PC-9 (cell line): Measurements from ENCODE around the gene PDK4.
"Not testable (repeated sequence)": the region's sequence is repeated elsewhere in the genome, so short reads cannot be mapped to it uniquely, and the experiment has no call there.

Experiments used
- EZH2 ChIP-seq: fragments of 200-600 bp; sonication (generic); IDR thresholded peaks from 2 replicates; pipeline ENCODE4 v1.8.0; 2017; ENCODE audit warnings: antibody characterized with exemption, low read depth
- TF ChIP-seq, protein P1 (sequence below): fragments of 200-600 bp; sonication (generic); conservative IDR thresholded peaks from 2 replicates; pipeline ENCODE4 v1.6.1; 2017; ENCODE audit warnings: mixed run types, antibody characterized with exemption, mild to moderate bottlenecking, moderate library complexity

DNA sequence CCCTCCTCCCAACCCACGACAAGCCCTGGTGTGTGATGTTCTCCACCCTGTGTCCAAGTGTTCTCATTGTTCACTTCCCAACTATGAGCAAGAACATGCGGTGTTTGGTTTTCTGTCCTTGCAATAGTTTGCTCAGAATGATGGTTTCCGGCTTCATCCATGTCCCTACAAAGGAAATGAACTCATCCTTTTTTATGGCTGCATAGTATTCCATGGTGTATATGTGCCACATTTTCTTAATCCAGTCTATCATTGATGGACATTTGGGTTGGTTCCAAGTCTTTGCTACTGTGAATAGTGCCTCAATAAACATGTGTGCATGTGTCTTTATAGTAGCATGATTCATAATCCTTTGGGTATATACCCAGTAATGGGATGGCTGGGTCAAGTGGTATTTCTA is 8.5 kb upstream of the PDK4 start:
- TF ChIP-seq, protein P1, sequence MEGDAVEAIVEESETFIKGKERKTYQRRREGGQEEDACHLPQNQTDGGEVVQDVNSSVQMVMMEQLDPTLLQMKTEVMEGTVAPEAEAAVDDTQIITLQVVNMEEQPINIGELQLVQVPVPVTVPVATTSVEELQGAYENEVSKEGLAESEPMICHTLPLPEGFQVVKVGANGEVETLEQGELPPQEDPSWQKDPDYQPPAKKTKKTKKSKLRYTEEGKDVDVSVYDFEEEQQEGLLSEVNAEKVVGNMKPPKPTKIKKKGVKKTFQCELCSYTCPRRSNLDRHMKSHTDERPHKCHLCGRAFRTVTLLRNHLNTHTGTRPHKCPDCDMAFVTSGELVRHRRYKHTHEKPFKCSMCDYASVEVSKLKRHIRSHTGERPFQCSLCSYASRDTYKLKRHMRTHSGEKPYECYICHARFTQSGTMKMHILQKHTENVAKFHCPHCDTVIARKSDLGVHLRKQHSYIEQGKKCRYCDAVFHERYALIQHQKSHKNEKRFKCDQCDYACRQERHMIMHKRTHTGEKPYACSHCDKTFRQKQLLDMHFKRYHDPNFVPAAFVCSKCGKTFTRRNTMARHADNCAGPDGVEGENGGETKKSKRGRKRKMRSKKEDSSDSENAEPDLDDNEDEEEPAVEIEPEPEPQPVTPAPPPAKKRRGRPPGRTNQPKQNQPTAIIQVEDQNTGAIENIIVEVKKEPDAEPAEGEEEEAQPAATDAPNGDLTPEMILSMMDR = not testable (repeated sequence)
- TF ChIP-seq EZH2 = not testable (repeated sequence)
